ENCODE measurements around the gene PRKD2.

DNA sequence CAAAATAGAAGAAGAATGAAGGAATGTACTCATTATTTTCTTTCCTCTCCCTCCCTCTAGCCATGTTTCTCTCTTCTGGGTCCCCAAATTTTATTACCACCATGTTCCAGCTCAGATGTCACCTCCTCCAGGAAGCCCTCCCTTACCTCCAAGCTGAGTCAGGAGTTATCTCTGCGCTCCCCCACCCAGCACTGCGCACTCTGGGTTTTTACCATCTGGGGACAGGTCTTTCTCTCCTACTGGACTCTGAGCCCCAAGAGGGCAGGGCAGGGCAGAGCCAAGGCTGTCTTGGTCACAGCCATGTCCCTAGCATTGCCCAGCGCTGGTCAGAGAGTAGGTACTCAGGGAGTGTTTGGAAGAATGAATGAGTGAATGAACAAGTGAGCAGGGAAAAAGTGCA is 83.8 kb downstream of the PRKD2 start:
- TF ChIP-seq, protein P1, sequence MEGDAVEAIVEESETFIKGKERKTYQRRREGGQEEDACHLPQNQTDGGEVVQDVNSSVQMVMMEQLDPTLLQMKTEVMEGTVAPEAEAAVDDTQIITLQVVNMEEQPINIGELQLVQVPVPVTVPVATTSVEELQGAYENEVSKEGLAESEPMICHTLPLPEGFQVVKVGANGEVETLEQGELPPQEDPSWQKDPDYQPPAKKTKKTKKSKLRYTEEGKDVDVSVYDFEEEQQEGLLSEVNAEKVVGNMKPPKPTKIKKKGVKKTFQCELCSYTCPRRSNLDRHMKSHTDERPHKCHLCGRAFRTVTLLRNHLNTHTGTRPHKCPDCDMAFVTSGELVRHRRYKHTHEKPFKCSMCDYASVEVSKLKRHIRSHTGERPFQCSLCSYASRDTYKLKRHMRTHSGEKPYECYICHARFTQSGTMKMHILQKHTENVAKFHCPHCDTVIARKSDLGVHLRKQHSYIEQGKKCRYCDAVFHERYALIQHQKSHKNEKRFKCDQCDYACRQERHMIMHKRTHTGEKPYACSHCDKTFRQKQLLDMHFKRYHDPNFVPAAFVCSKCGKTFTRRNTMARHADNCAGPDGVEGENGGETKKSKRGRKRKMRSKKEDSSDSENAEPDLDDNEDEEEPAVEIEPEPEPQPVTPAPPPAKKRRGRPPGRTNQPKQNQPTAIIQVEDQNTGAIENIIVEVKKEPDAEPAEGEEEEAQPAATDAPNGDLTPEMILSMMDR (IDR thresholded peaks at IDR 0.05) = no peak
- no peak for TF ChIP-seq POLR2A (IDR thresholded peaks at IDR 0.05)
